ENCODE results near the gene ACTG2. TPM values are rescaled to one million over a fixed set of nuclear protein-coding genes. Genes with fewer than 3 reads are reported as not detected.

Gene ACTG2

Small RNAs within 50 kb of the gene (small RNA-seq; reads per million reads assigned to genes)
- not detected for gene RNA5SP97 (ENCODE audit: low read depth)
